Mesendoderm (in vitro differentiated cells): Measurements from ENCODE around the gene TYW1B.
"Not testable (repeated sequence)": the region's sequence is repeated elsewhere in the genome, so short reads cannot be mapped to it uniquely, and the experiment has no call there.

Experiments
- DNase-seq: peaks from one replicate; pipeline ENCODE4 v3.0.0; 2013
- H2AK5ac ChIP-seq: 2 replicates; pipeline ENCODE4 v1.6.1; 2013; ENCODE audit warnings: low read length, inconsistent platforms
- H2BK120ac ChIP-seq: 2 replicates; pipeline ENCODE4 v1.6.1; 2013; ENCODE audit warnings: low read depth, mild to moderate bottlenecking, low read length, moderate library complexity, mixed read lengths
- H2BK15ac ChIP-seq: replicated peaks from 2 replicates; pipeline ENCODE4 v1.6.1; 2013; ENCODE audit warnings: low read depth, mild to moderate bottlenecking, moderate library complexity
- H2BK5ac ChIP-seq: 2 replicates; pipeline ENCODE4 v1.6.1; 2013; ENCODE audit warnings: low read length, inconsistent platforms
- H3K18ac ChIP-seq: 2 replicates; pipeline ENCODE4 v1.6.1; 2013; ENCODE audit warnings: mild to moderate bottlenecking, low read length, mixed read lengths
- H3K23ac ChIP-seq: one replicate; pipeline ENCODE4 v1.6.1; 2013; ENCODE audit warnings: low read length
- H3K27ac ChIP-seq: 2 replicates; pipeline ENCODE4 v1.5.1; 2013; ENCODE audit warnings: low read depth, mild to moderate bottlenecking, inconsistent platforms, low read length, moderate library complexity
- H3K27me3 ChIP-seq: 2 replicates; pipeline ENCODE4 v1.6.1; 2013; ENCODE audit warnings: low read length, control low read depth, mild to moderate bottlenecking, inconsistent platforms; ENCODE audit not compliant: insufficient read depth, poor library complexity
- H3K36me3 ChIP-seq: 2 replicates; pipeline ENCODE4 v1.6.1; 2013; ENCODE audit warnings: low read length, inconsistent platforms; ENCODE audit not compliant: control insufficient read depth, insufficient read depth
- H3K4ac ChIP-seq: one replicate; pipeline ENCODE4 v1.6.1; 2013; ENCODE audit warnings: low read depth, mild to moderate bottlenecking, low read length, moderate library complexity
- H3K4me1 ChIP-seq: 2 replicates; pipeline ENCODE4 v1.6.1; 2013; ENCODE audit warnings: low read depth, low read length, inconsistent platforms; ENCODE audit not compliant: control insufficient read depth
- H3K4me2 ChIP-seq: 2 replicates; pipeline ENCODE4 v1.6.1; 2013; ENCODE audit warnings: low read length
- H3K4me3 ChIP-seq: 2 replicates; pipeline ENCODE4 v1.5.1; 2013; ENCODE audit warnings: mild to moderate bottlenecking, low read length
- H3K56ac ChIP-seq: one replicate; pipeline ENCODE4 v1.6.1; 2013; ENCODE audit warnings: low read length
- H3K79me1 ChIP-seq: 2 replicates; pipeline ENCODE4 v1.6.1; 2013; ENCODE audit warnings: low read length, inconsistent platforms
- H3K79me2 ChIP-seq: 2 replicates; pipeline ENCODE4 v1.6.1; 2013; ENCODE audit warnings: mild to moderate bottlenecking, low read length; ENCODE audit not compliant: control insufficient read depth, insufficient read depth
- H3K9ac ChIP-seq: 2 replicates; pipeline ENCODE4 v1.6.1; 2013; ENCODE audit warnings: low read length, inconsistent platforms
- H4K5ac ChIP-seq: one replicate; pipeline ENCODE4 v1.6.1; 2013; ENCODE audit warnings: low read length
- H4K8ac ChIP-seq: one replicate; pipeline ENCODE4 v1.6.1; 2013; ENCODE audit warnings: low read depth, mild to moderate bottlenecking, control low read depth, low read length, moderate library complexity
- WGBS: extraction: QIAGEN DNeasy Blood & Tissue Kit; methylation state at CpG from one replicate; pipeline ENCODE4 v1.1.7; 2013; ENCODE audit warnings: low lambda C conversion rate, missing lambda C conversion rate; ENCODE audit not compliant: insufficient coverage; ENCODE audit errors: extremely low coverage; 5-methylcytosine and 5-hydroxymethylcytosine counted together

TYW1B gene

GRCh38 chr7:72710983-72711382 lies 117.0 kb downstream of the TYW1B start:
- Histone ChIP-seq H2BK120ac (no peak overlapping the region), H3K27me3 (no peaks in the 10 kb centered on the region), H3K4ac (no peak overlapping the region), H4K8ac (no peak overlapping the region), H3K36me3 (no peaks in the 10 kb centered on the region), H3K79me2 (no peaks in the 10 kb centered on the region), H3K9ac (no peak overlapping the region), H3K56ac (no peak overlapping the region), H3K4me1 (no peaks in the 10 kb centered on the region), H2AK5ac (no peak overlapping the region), H3K4me3 (no peak overlapping the region), H3K18ac (no peak overlapping the region), H3K79me1 (no peaks in the 10 kb centered on the region), H3K27ac (no peak overlapping the region), H3K23ac (no peak overlapping the region), H2BK5ac (no peak overlapping the region), H3K4me2 (no peak overlapping the region), H4K5ac (no peak overlapping the region), H2BK15ac (no peak overlapping the region)
- DNase-seq: peak; percentile 23
- WGBS: no CpG with 5 or more reads among the region's 4 CpGs

DNA sequence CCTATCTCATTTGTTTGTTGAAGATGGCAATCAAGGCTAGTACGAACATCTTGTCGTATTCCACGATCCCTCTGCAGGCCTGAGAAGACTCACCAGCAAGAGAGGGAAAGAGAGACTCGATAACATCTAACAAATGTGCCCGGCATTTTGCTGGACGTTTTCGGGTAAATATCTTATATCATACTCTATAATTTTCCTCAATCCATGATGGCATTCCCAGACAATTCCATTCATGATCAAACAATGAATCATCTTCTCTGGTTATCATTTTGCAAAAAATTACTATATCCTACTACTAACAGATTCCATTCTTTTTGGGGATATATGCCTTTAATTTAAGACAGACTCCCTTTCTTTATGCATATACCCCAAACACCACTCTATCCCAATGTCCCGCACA lies 118.1 kb downstream of the TYW1B start:
- Histone ChIP-seq H3K27me3 (no peaks in the 10 kb centered on the region), H4K5ac (no peak overlapping the region), H3K9ac (no peak overlapping the region), H3K4me3 (no peak overlapping the region), H3K4me2 (no peak overlapping the region), H4K8ac (no peak overlapping the region), H3K4ac (no peak overlapping the region), H3K4me1 (no peaks in the 10 kb centered on the region), H3K23ac (no peak overlapping the region), H2BK5ac (no peak overlapping the region), H2AK5ac (no peak overlapping the region), H2BK15ac (no peak overlapping the region), H3K56ac (no peak overlapping the region), H3K79me2 (no peaks in the 10 kb centered on the region), H3K18ac (no peak overlapping the region), H2BK120ac (no peak overlapping the region), H3K79me1 (no peaks in the 10 kb centered on the region), H3K36me3 (no peaks in the 10 kb centered on the region), H3K27ac (no peak overlapping the region)
- WGBS: no CpG with 5 or more reads among the region's 8 CpGs
- DNase-seq: no peak

DNA sequence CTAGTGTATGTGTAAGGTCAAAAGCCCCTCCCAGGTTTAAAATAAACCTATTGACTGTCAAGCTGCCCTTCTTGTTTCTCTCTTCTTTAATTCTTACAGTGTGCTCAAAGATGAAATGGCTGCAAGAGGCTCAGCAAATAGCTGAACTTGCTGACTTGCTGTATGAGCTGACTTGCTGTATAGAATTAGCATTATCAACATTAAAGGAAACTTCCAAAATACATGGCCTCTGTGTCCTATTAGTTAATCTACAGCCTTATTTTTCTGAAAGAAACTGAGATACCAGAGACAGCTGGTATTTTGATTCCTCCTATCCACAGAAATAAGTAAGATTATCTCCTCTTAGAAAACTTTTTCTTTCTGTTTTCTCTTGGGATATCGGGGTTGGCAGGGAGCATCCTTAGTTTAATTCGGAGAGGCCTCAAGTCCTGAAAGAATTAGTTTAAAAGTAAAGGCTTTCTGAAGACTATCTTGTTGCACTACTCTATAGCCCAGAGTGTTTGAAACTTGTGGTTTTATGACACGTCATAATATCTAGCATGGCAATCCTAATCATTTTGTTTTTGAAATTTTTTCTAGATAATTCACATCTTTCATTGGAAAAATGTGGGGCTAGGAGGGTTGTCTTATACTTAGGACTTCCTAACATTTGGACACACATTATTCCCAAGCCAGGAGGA lies 119.5 kb downstream of the TYW1B start:
- H3K27ac ChIP-seq, H4K5ac ChIP-seq, H3K18ac ChIP-seq, H2BK120ac ChIP-seq, H3K9ac ChIP-seq, H3K23ac ChIP-seq, H3K27me3 ChIP-seq, H4K8ac ChIP-seq, H3K4me2 ChIP-seq, H2AK5ac ChIP-seq, H2BK5ac ChIP-seq, H3K4ac ChIP-seq, H3K56ac ChIP-seq, H3K4me3 ChIP-seq, H3K36me3 ChIP-seq, H2BK15ac ChIP-seq, H3K4me1 ChIP-seq, DNase-seq, H3K79me1 ChIP-seq, H3K79me2 ChIP-seq: not testable (repeated sequence)
- no CpG with 5 or more reads among the region's 3 CpGs for WGBS

- no peak overlapping the region for H4K5ac ChIP-seq
- H3K4me3 ChIP-seq: no peak overlapping the region
- no peak overlapping the region for H2BK15ac ChIP-seq
- H2BK120ac ChIP-seq: no peak overlapping the region
- H3K27ac ChIP-seq: no peak overlapping the region
- no peak overlapping the region for H2BK5ac ChIP-seq
- H3K9ac ChIP-seq: no peak overlapping the region
- H3K27me3 ChIP-seq: no peaks in the 10 kb centered on the region
- no peak overlapping the region for H3K56ac ChIP-seq
- no peaks in the 10 kb centered on the region for H3K79me2 ChIP-seq
- no peak overlapping the region for H3K18ac ChIP-seq
- no peak overlapping the region for H3K4me2 ChIP-seq
- H3K23ac ChIP-seq: no peak overlapping the region
- WGBS: no CpG with 5 or more reads among the region's 1 CpG
- DNase-seq: no peak
- H3K4me1 ChIP-seq: no peaks in the 10 kb centered on the region
- H3K36me3 ChIP-seq: no peaks in the 10 kb centered on the region
- H3K4ac ChIP-seq: no peak overlapping the region
- H4K8ac ChIP-seq: no peak overlapping the region
- H3K79me1 ChIP-seq: no peaks in the 10 kb centered on the region
- no peak overlapping the region for H2AK5ac ChIP-seq
These were observed 121.5 kb downstream of the TYW1B start for GRCh38 chr7:72706521-72706920.

- H3K56ac ChIP-seq, H3K4me1 ChIP-seq, H3K36me3 ChIP-seq, H3K23ac ChIP-seq, H2BK15ac ChIP-seq, H3K4me3 ChIP-seq, H3K18ac ChIP-seq, H3K27ac ChIP-seq, H4K5ac ChIP-seq, H3K4me2 ChIP-seq, H2AK5ac ChIP-seq, H2BK5ac ChIP-seq, DNase-seq, H3K79me2 ChIP-seq, H4K8ac ChIP-seq, H2BK120ac ChIP-seq, H3K79me1 ChIP-seq, H3K4ac ChIP-seq, H3K27me3 ChIP-seq, H3K9ac ChIP-seq: not testable (repeated sequence)
- WGBS: no CpG with 5 or more reads among the region's 4 CpGs
These were observed 122.3 kb downstream of the TYW1B start for GRCh38 chr7:72705693-72706092.

- no peaks in the 10 kb centered on the region for H3K79me1 ChIP-seq
These were observed 123.1 kb downstream of the TYW1B start for GRCh38 chr7:72704894-72705293.

More at GRCh38 chr7:72704894-72705293, 123.1 kb downstream of the TYW1B start:
- no peak overlapping the region for H3K4me2 ChIP-seq
- H3K36me3 ChIP-seq: no peaks in the 10 kb centered on the region
- H2BK5ac ChIP-seq: no peak overlapping the region
- H3K4me1 ChIP-seq: no peaks in the 10 kb centered on the region
- no peaks in the 10 kb centered on the region for H3K27me3 ChIP-seq
- no peak overlapping the region for H2AK5ac ChIP-seq
- no peak overlapping the region for H3K23ac ChIP-seq
- H2BK15ac ChIP-seq: no peak overlapping the region
- H2BK120ac ChIP-seq: no peak overlapping the region
- no peak overlapping the region for H3K9ac ChIP-seq
- no peak overlapping the region for H3K4ac ChIP-seq
- H3K27ac ChIP-seq: no peak overlapping the region
- H3K4me3 ChIP-seq: no peak overlapping the region
- no peak overlapping the region for H3K56ac ChIP-seq
- no peak overlapping the region for H3K18ac ChIP-seq
- DNase-seq: no peak
- H4K5ac ChIP-seq: no peak overlapping the region
- H3K79me2 ChIP-seq: no peaks in the 10 kb centered on the region
- no CpG with 5 or more reads among the region's 3 CpGs for WGBS
- H4K8ac ChIP-seq: no peak overlapping the region
